T-helper 2 cell treated with Interferon-gamma antibody and Interleukin-4, amounts not matched to agents 5 μg/mL and 100 μg/mL, for 36 hours (primary cell): Measurements from ENCODE around the gene NUP160.
"Not testable (repeated sequence)": the region's sequence is repeated elsewhere in the genome, so short reads cannot be mapped to it uniquely, and the experiment has no call there.

Experiments
- DNase-seq: peaks from one replicate; pipeline ENCODE4 v3.0.0; 2021; ENCODE audit warnings: low spot score
- H3K27ac Mint-ChIP-seq: one replicate; pipeline ENCODE4 v1.8.0; 2021; ENCODE audit warnings: mild to moderate bottlenecking, mixed read lengths
- H3K27me3 Mint-ChIP-seq: one replicate; pipeline ENCODE4 v1.8.0; 2021; ENCODE audit warnings: low read depth, mixed read lengths
- H3K36me3 Mint-ChIP-seq: one replicate; pipeline ENCODE4 v1.8.0; 2021; ENCODE audit warnings: low read depth, mixed read lengths
- H3K4me1 Mint-ChIP-seq: one replicate; pipeline ENCODE4 v1.8.0; 2021; ENCODE audit warnings: low read depth, mixed read lengths
- H3K4me3 Mint-ChIP-seq: one replicate; pipeline ENCODE4 v1.8.0; 2022; ENCODE audit warnings: mild to moderate bottlenecking, moderate library complexity, mixed read lengths
- H3K9me3 Mint-ChIP-seq: one replicate; pipeline ENCODE4 v1.8.0; 2021; ENCODE audit warnings: mixed read lengths

Gene NUP160

GRCh38 chr11:47869544-47870393 lies 21.6 kb upstream of the NUP160 start:
- Mint-ChIP-seq H3K36me3 (no peaks in the 10 kb centered on the region), H3K9me3 (peaks cover 4% of the 10 kb centered on the region), H3K27me3 (peaks cover 3% of the 10 kb centered on the region), H3K4me1 (peaks cover 13% of the 10 kb centered on the region), H3K27ac (no peak overlapping the region), H3K4me3 (no peak overlapping the region)
- DNase-seq, result no peak

GRCh38 chr11:47867823-47868222 lies 19.7 kb upstream of the NUP160 start:
- Mint-ChIP-seq H3K4me3 (no peak overlapping the region), H3K4me1 (peaks cover 29% of the 10 kb centered on the region), H3K36me3 (no peaks in the 10 kb centered on the region), H3K27me3 (peaks cover 3% of the 10 kb centered on the region), H3K27ac (no peak overlapping the region), H3K9me3 (no peaks in the 10 kb centered on the region)
- no peak for DNase-seq

- H3K27ac Mint-ChIP-seq, H3K36me3 Mint-ChIP-seq, DNase-seq, H3K9me3 Mint-ChIP-seq, H3K27me3 Mint-ChIP-seq, H3K4me3 Mint-ChIP-seq: not testable (repeated sequence)
- H3K4me1 Mint-ChIP-seq, result peaks cover 35% of the 10 kb centered on the region
Observed at GRCh38 chr11:47866892-47867291, 18.7 kb upstream of the NUP160 start.

- Mint-ChIP-seq H3K27ac (peak overlapping the region; percentile 55), H3K4me1 (peaks cover 41% of the 10 kb centered on the region), H3K4me3 (peak overlapping the region; percentile 35), H3K9me3 (no peaks in the 10 kb centered on the region), H3K36me3 (no peaks in the 10 kb centered on the region), H3K27me3 (peaks cover 3% of the 10 kb centered on the region)
- DNase-seq, result no peak
Observed at GRCh38 chr11:47864901-47865300, 16.8 kb upstream of the NUP160 start.

- Mint-ChIP-seq H3K4me1 (peaks cover 37% of the 10 kb centered on the region), H3K36me3 (no peaks in the 10 kb centered on the region)
Observed at GRCh38 chr11:47863898-47864430, 15.8 kb upstream of the NUP160 start.

GRCh38 chr11:47863189-47863897 lies 15.2 kb upstream of the NUP160 start:
- no peaks in the 10 kb centered on the region for H3K36me3 Mint-ChIP-seq
- peaks cover 3% of the 10 kb centered on the region for H3K27me3 Mint-ChIP-seq
- peaks cover 36% of the 10 kb centered on the region for H3K4me1 Mint-ChIP-seq
- no peak for DNase-seq
- peak overlapping the region; percentile 57 for H3K4me3 Mint-ChIP-seq
- no peaks in the 10 kb centered on the region for H3K9me3 Mint-ChIP-seq
- peak overlapping the region; percentile 62 for H3K27ac Mint-ChIP-seq

More at GRCh38 chr11:47863898-47864430, 15.8 kb upstream of the NUP160 start:
- DNase-seq, result no peak
- Mint-ChIP-seq H3K27me3 (peaks cover 3% of the 10 kb centered on the region), H3K9me3 (no peaks in the 10 kb centered on the region), H3K4me3 (peak overlapping the region; percentile 25), H3K27ac (peak overlapping the region; percentile 19)

- Mint-ChIP-seq H3K9me3 (no peaks in the 10 kb centered on the region), H3K27ac (peak overlapping the region; percentile 26), H3K4me3 (peak overlapping the region; percentile 9), H3K36me3 (no peaks in the 10 kb centered on the region), H3K4me1 (peaks cover 38% of the 10 kb centered on the region), H3K27me3 (peaks cover 3% of the 10 kb centered on the region)
- no peak for DNase-seq
Observed at GRCh38 chr11:47861728-47862127, 13.6 kb upstream of the NUP160 start.

- no peak for DNase-seq
- Mint-ChIP-seq H3K4me3 (no peak overlapping the region), H3K36me3 (no peaks in the 10 kb centered on the region), H3K27me3 (peaks cover 3% of the 10 kb centered on the region), H3K9me3 (no peaks in the 10 kb centered on the region), H3K4me1 (peaks cover 38% of the 10 kb centered on the region), H3K27ac (no peak overlapping the region)
Observed at GRCh38 chr11:47860536-47860935, 12.4 kb upstream of the NUP160 start.

GRCh38 chr11:47857892-47858543 lies 9.9 kb upstream of the NUP160 start:
- H3K27ac Mint-ChIP-seq, result no peak overlapping the region
- no peaks in the 10 kb centered on the region for H3K27me3 Mint-ChIP-seq
- no peaks in the 10 kb centered on the region for H3K9me3 Mint-ChIP-seq
- H3K4me1 Mint-ChIP-seq, result peaks cover 20% of the 10 kb centered on the region
- no peak for DNase-seq
- H3K4me3 Mint-ChIP-seq, result no peak overlapping the region
- H3K36me3 Mint-ChIP-seq, result no peaks in the 10 kb centered on the region

GRCh38 chr11:47857485-47857884 lies 9.3 kb upstream of the NUP160 start:
- Mint-ChIP-seq H3K4me1 (peaks cover 16% of the 10 kb centered on the region), H3K27ac (no peak overlapping the region)
- no peak for DNase-seq

GRCh38 chr11:47856186-47856585 lies 8.0 kb upstream of the NUP160 start:
- Mint-ChIP-seq H3K27ac (no peak overlapping the region), H3K4me3 (no peak overlapping the region), H3K27me3 (no peaks in the 10 kb centered on the region), H3K36me3 (no peaks in the 10 kb centered on the region), H3K4me1 (peaks cover 12% of the 10 kb centered on the region), H3K9me3 (no peaks in the 10 kb centered on the region)
- no peak for DNase-seq

More at GRCh38 chr11:47857485-47857884, 9.3 kb upstream of the NUP160 start:
- Mint-ChIP-seq H3K27me3 (no peaks in the 10 kb centered on the region), H3K4me3 (no peak overlapping the region), H3K9me3 (no peaks in the 10 kb centered on the region), H3K36me3 (no peaks in the 10 kb centered on the region)

GRCh38 chr11:47854667-47855066 lies 6.5 kb upstream of the NUP160 start:
- no peak for DNase-seq
- H3K36me3 Mint-ChIP-seq, result no peaks in the 10 kb centered on the region
- peaks cover 21% of the 10 kb centered on the region for H3K4me1 Mint-ChIP-seq
- H3K4me3 Mint-ChIP-seq, result no peak overlapping the region
- H3K9me3 Mint-ChIP-seq, result no peaks in the 10 kb centered on the region
- no peak overlapping the region for H3K27ac Mint-ChIP-seq
- no peaks in the 10 kb centered on the region for H3K27me3 Mint-ChIP-seq

GRCh38 chr11:47852053-47852452 lies 3.9 kb upstream of the NUP160 start:
- no peaks in the 10 kb centered on the region for H3K27me3 Mint-ChIP-seq
- DNase-seq, result no peak
- H3K9me3 Mint-ChIP-seq, result no peaks in the 10 kb centered on the region
- H3K27ac Mint-ChIP-seq, result no peak overlapping the region
- peaks cover 30% of the 10 kb centered on the region for H3K4me1 Mint-ChIP-seq
- no peak overlapping the region for H3K4me3 Mint-ChIP-seq
- H3K36me3 Mint-ChIP-seq, result peaks cover 2% of the 10 kb centered on the region

GRCh38 chr11:47850337-47850736 lies 2.2 kb upstream of the NUP160 start:
- H3K9me3 Mint-ChIP-seq, result no peaks in the 10 kb centered on the region
- peaks cover 13% of the 10 kb centered on the region for H3K36me3 Mint-ChIP-seq
- H3K4me1 Mint-ChIP-seq, result peaks cover 39% of the 10 kb centered on the region
- peak overlapping the region; percentile 71 for H3K27ac Mint-ChIP-seq
- peak overlapping the region; percentile 29 for H3K4me3 Mint-ChIP-seq
- no peak for DNase-seq
- H3K27me3 Mint-ChIP-seq, result no peaks in the 10 kb centered on the region
